ENCODE results near the gene MYBPC1. TPM values are rescaled to one million over a fixed set of nuclear protein-coding genes. Genes with fewer than 3 reads are reported as not detected.

The MYBPC1 gene
- polyA plus RNA-seq, 3 donors, result 0.04 to 0.16 TPM; not detected in 1

- peaks cover 29% of the 10 kb centered on the region for H3K79me2 ChIP-seq (ENCODE audit: insufficient read depth, low read length)
Observed at GRCh38 chr12:101694297-101694848, 99.6 kb downstream of the MYBPC1 start.

GRCh38 chr12:101694986-101695385 lies 100.2 kb downstream of the MYBPC1 start:
- Mint-ChIP-seq H3K9me3 (no peaks in the 10 kb centered on the region), H3K27me3 (ENCODE audit: low read depth in 3 of 3) (peaks cover 0 to 3% (median 2%) of the 10 kb centered on the region in 3 donors), H3K36me3 (no peaks in the 10 kb centered on the region), H3K27ac (no peak overlapping the region), H3K4me1 (peaks cover 49% of the 10 kb centered on the region), H3K4me3 (no peak overlapping the region)
- H3K9ac ChIP-seq (ENCODE audit: insufficient read depth, low read length, poor library complexity, severe bottlenecking), result no peak overlapping the region
- no peak overlapping the region for H2AFZ ChIP-seq (ENCODE audit: insufficient read depth, low read depth, low read length, poor library complexity, severe bottlenecking)
- H3K27me3 ChIP-seq (ENCODE audit: control insufficient read depth in 2 of 2, insufficient read depth in 2 of 2, low read length in 2 of 2), result no peaks in the 10 kb centered on the region
- H3K4me2 ChIP-seq (replicated peaks; ENCODE audit: extremely low read depth, low read length, poor library complexity, severe bottlenecking), result no peak overlapping the region
- peaks cover 35% of the 10 kb centered on the region for H3K79me2 ChIP-seq (ENCODE audit: insufficient read depth, low read length)
- H3K9me3 ChIP-seq (replicated peaks in 1 of 2; ENCODE audit: control insufficient read depth in 1 of 2, insufficient read depth in 1 of 2, low read length in 2 of 2), result no peaks in the 10 kb centered on the region
- H3K4me1 ChIP-seq (ENCODE audit: control insufficient read depth in 1 of 2, insufficient read depth in 2 of 2, low read length in 2 of 2), result peaks cover 26 to 38% of the 10 kb centered on the region in 2 donors
- no peaks in the 10 kb centered on the region for H3K36me3 ChIP-seq (replicated peaks in 1 of 2; ENCODE audit: control insufficient read depth in 1 of 2, insufficient read depth in 2 of 2, low read length in 2 of 2)
- no peak for DNase-seq
- no peak overlapping the region for H3K4me3 ChIP-seq (replicated peaks in 1 of 3; ENCODE audit: low read depth in 2 of 3, low read length in 3 of 3)
- no peak for TF ChIP-seq CTCF (IDR thresholded peaks at IDR 0.05)
- WGBS (ENCODE audit: insufficient coverage), result no CpG with 5 or more reads among the region's 2 CpGs
- intact Hi-C loops (cut with micrococcal nuclease), result no loop called here
- no peak overlapping the region for H3K27ac ChIP-seq (ENCODE audit: low read depth in 1 of 2, low read length in 2 of 2)
- peaks cover 10% of the 10 kb centered on the region for H4K20me1 ChIP-seq (ENCODE audit: insufficient read depth, low read length)

More at GRCh38 chr12:101694297-101694848, 99.6 kb downstream of the MYBPC1 start:
- H3K4me3 Mint-ChIP-seq, result no peak overlapping the region
- peaks cover 8% of the 10 kb centered on the region for H4K20me1 ChIP-seq (ENCODE audit: insufficient read depth, low read length)
- no peaks in the 10 kb centered on the region for H3K27me3 ChIP-seq (ENCODE audit: control insufficient read depth in 2 of 2, insufficient read depth in 2 of 2, low read length in 2 of 2)
- no peaks in the 10 kb centered on the region for H3K36me3 Mint-ChIP-seq
- no peaks in the 10 kb centered on the region for H3K9me3 ChIP-seq (replicated peaks in 1 of 2; ENCODE audit: control insufficient read depth in 1 of 2, insufficient read depth in 1 of 2, low read length in 2 of 2)
- peaks cover 22 to 32% of the 10 kb centered on the region in 2 donors for H3K4me1 ChIP-seq (ENCODE audit: control insufficient read depth in 1 of 2, insufficient read depth in 2 of 2, low read length in 2 of 2)
- intact Hi-C loops (cut with micrococcal nuclease), result no loop called here
- peak in 1 of 3 donors; percentile 3 for DNase-seq
- 33% methylated on average over 1 of the region's 2 CpGs for WGBS (ENCODE audit: insufficient coverage)
- H3K9ac ChIP-seq (ENCODE audit: insufficient read depth, low read length, poor library complexity, severe bottlenecking), result no peak overlapping the region
- no peaks in the 10 kb centered on the region for H3K9me3 Mint-ChIP-seq
- no peak overlapping the region for H3K4me2 ChIP-seq (replicated peaks; ENCODE audit: extremely low read depth, low read length, poor library complexity, severe bottlenecking)
- peaks cover 43% of the 10 kb centered on the region for H3K4me1 Mint-ChIP-seq
- no peak overlapping the region for H2AFZ ChIP-seq (ENCODE audit: insufficient read depth, low read depth, low read length, poor library complexity, severe bottlenecking)
- H3K4me3 ChIP-seq (replicated peaks in 1 of 3; ENCODE audit: low read depth in 2 of 3, low read length in 3 of 3), result no peak overlapping the region
- peaks cover 0 to 3% (median 2%) of the 10 kb centered on the region in 3 donors for H3K27me3 Mint-ChIP-seq (ENCODE audit: low read depth in 3 of 3)
- H3K36me3 ChIP-seq (replicated peaks in 1 of 2; ENCODE audit: control insufficient read depth in 1 of 2, insufficient read depth in 2 of 2, low read length in 2 of 2), result no peaks in the 10 kb centered on the region
- no peak overlapping the region for H3K27ac Mint-ChIP-seq
- no peak overlapping the region for H3K27ac ChIP-seq (ENCODE audit: low read depth in 1 of 2, low read length in 2 of 2)
- TF ChIP-seq CTCF (IDR thresholded peaks at IDR 0.05), result no peak
